GM23338 (cell line): ENCODE measurements around the gene DNAJC15. TPM values are rescaled to one million over a fixed set of nuclear protein-coding genes. Genes with fewer than 3 reads are reported as not detected.

Experiments used
- ATAC-seq: fragments of 200-7000 bp; cut with Tn5 transposase; 3 replicates; pipeline ENCODE4 v1.9.1; 2020
- DNase-seq: peaks from one replicate; pipeline ENCODE4 v3.0.0-alpha.2; 2015; ENCODE audit warnings: low spot score
- H2AFZ ChIP-seq: fragments of 200-600 bp; sonication (generic); 2 replicates; pipeline ENCODE4 v1.8.0; 2016; ENCODE audit warnings: antibody characterized with exemption, mild to moderate bottlenecking, moderate library complexity
- H3F3A ChIP-seq: fragments of 200-600 bp; sonication (generic); replicated peaks from 2 replicates; pipeline ENCODE4 v1.8.0; 2017; ENCODE audit warnings: antibody characterized with exemption, mixed run types, low read depth
- H3K27ac ChIP-seq: fragments of 200-600 bp; sonication (generic); 2 replicates; pipeline ENCODE4 v1.6.1; 2016; ENCODE audit warnings: low read depth
- H3K27me3 ChIP-seq: fragments of 200-600 bp; sonication (generic); 2 replicates; pipeline ENCODE4 v1.8.0; 2016; ENCODE audit warnings: mild to moderate bottlenecking, mixed run types, moderate library complexity; ENCODE audit not compliant: insufficient read depth
- H3K36me3 ChIP-seq: fragments of 200-600 bp; sonication (generic); 2 replicates; pipeline ENCODE4 v1.8.0; 2016; ENCODE audit warnings: mild to moderate bottlenecking; ENCODE audit not compliant: insufficient read depth
- H3K4me1 ChIP-seq: fragments of 200-600 bp; sonication (generic); 2 replicates; pipeline ENCODE4 v1.8.0; 2016; ENCODE audit warnings: mild to moderate bottlenecking, moderate library complexity; ENCODE audit not compliant: insufficient read depth
- H3K4me2 ChIP-seq: fragments of 200-600 bp; sonication (generic); 2 replicates; pipeline ENCODE4 v1.7.1; 2017; ENCODE audit warnings: mixed run types
- H3K4me3 ChIP-seq: fragments of 200-600 bp; sonication (generic); 2 replicates; pipeline ENCODE4 v1.6.1; 2016; ENCODE audit warnings: mixed run types
- H3K79me2 ChIP-seq: fragments of 200-600 bp; sonication (generic); replicated peaks from 2 replicates; pipeline ENCODE4 v1.8.0; 2017; ENCODE audit warnings: mild to moderate bottlenecking; ENCODE audit not compliant: insufficient read depth
- H3K9me2 ChIP-seq: fragments of 200-600 bp; sonication (generic); 2 replicates; pipeline ENCODE4 v1.8.0; 2017; ENCODE audit not compliant: insufficient read depth
- H4K20me1 ChIP-seq: fragments of 200-600 bp; sonication (generic); replicated peaks from 2 replicates; pipeline ENCODE4 v1.8.0; 2017; ENCODE audit warnings: mild to moderate bottlenecking; ENCODE audit not compliant: insufficient read depth
- H3K27ac Mint-ChIP-seq: 2 replicates; pipeline ENCODE4 v1.8.0; 2020; ENCODE audit warnings: inconsistent platforms, mild to moderate bottlenecking, moderate library complexity, mixed read lengths
- H3K27me3 Mint-ChIP-seq: 3 replicates; pipeline ENCODE4 v1.8.0; 2022; ENCODE audit warnings: low read depth, mild to moderate bottlenecking, moderate library complexity, mixed read lengths, inconsistent platforms; ENCODE audit not compliant: insufficient read depth, poor library complexity
- H3K36me3 Mint-ChIP-seq: 3 replicates; pipeline ENCODE4 v1.8.0; 2021; ENCODE audit warnings: low read depth, mild to moderate bottlenecking, inconsistent platforms, moderate library complexity, mixed read lengths
- H3K4me1 Mint-ChIP-seq: 3 replicates; pipeline ENCODE4 v1.8.0; 2020; ENCODE audit warnings: mild to moderate bottlenecking, inconsistent platforms, mixed read lengths
- H3K4me3 Mint-ChIP-seq: 3 replicates; pipeline ENCODE4 v1.8.0; 2021; ENCODE audit warnings: moderate library complexity, mild to moderate bottlenecking, inconsistent platforms, mixed read lengths
- H3K9me3 Mint-ChIP-seq: 3 replicates; pipeline ENCODE4 v1.8.0; 2020; ENCODE audit warnings: moderate library complexity, mild to moderate bottlenecking, inconsistent platforms, mixed read lengths
- JUNB ChIP-seq: IDR thresholded peaks from one replicate; pipeline ENCODE4 v1.6.1; 2016; ENCODE audit warnings: antibody characterized with exemption; ENCODE audit not compliant: unreplicated experiment
- POLR2AphosphoS5 ChIP-seq: IDR thresholded peaks from 2 replicates; pipeline ENCODE4 v1.6.1; 2016; ENCODE audit warnings: antibody characterized with exemption, low read depth
- ZNF462 ChIP-seq: fragments of 250-450 bp; sonication (Bioruptor Pico); IDR thresholded peaks from 2 replicates; pipeline ENCODE4 v1.5.0; 2020; ENCODE audit warnings: mild to moderate bottlenecking, moderate library complexity
- polyA plus RNA-seq: library from polyadenylated mRNA; unstranded; fragments of >200 nt; fragmentation: Nextera tagmentation; extraction: Ambion mirVana; gene quantifications from 2 replicates; pipeline ENCODE4 v1.2.1, GENCODE V29; 2016
- total RNA-seq: library from RNA; depleted of rRNA; stranded (reverse); fragments of >200 nt; shearing (Covaris generic); gene quantifications from 2 replicates; pipeline ENCODE4 v1.2.3, GENCODE V29; 2014

Gene DNAJC15
- total and polyA plus RNA-seq, 2 experiments from 2014 or later: 11.4 to 80.4 TPM

- peaks cover 35% of the 10 kb centered on the region for H3K27me3 ChIP-seq
- peak overlapping the region; percentile 37 for H3K4me3 ChIP-seq
- H3K4me2 ChIP-seq: peak overlapping the region; percentile 46
- no peaks in the 10 kb centered on the region for H3K36me3 ChIP-seq
- peaks cover 51% of the 10 kb centered on the region for H3K79me2 ChIP-seq
- no peak overlapping the region for H3K27ac Mint-ChIP-seq
- H3K9me3 Mint-ChIP-seq: no peaks in the 10 kb centered on the region; the same call in 2 of the 3 replicates
- DNase-seq (peak; percentile 87), ATAC-seq (peak; percentile 92)
- H3K4me1 ChIP-seq: peaks cover 45% of the 10 kb centered on the region
- TF ChIP-seq JUNB (no peak), POLR2AphosphoS5 (0 out of 2 replicates have a peak, but pooled peaks have one; percentile 24), ZNF462 (0 out of 2 replicates have a peak, but pooled peaks have one; percentile 20)
- H3F3A ChIP-seq: no peaks in the 10 kb centered on the region
- H3K4me3 Mint-ChIP-seq: no peak overlapping the region
- H3K36me3 Mint-ChIP-seq: peaks cover 11% of the 10 kb centered on the region
- H4K20me1 ChIP-seq: peaks cover 12% of the 10 kb centered on the region; the same call in 1 of the 2 replicates
- no peaks in the 10 kb centered on the region for H3K27me3 Mint-ChIP-seq
- no peak overlapping the region for H3K27ac ChIP-seq
- H3K4me1 Mint-ChIP-seq: peaks cover 34% of the 10 kb centered on the region
- H2AFZ ChIP-seq: no peak overlapping the region
- H3K9me2 ChIP-seq: no peaks in the 10 kb centered on the region
These were observed 31.7 kb downstream of the DNAJC15 start for GRCh38 chr13:43054803-43055802.
